ENCODE measurements around the gene RFWD3.

- no peak for TF ChIP-seq POLR2A (IDR thresholded peaks at IDR 0.05)
- no peak for TF ChIP-seq CTCF (IDR thresholded peaks at IDR 0.05)
Measured at GRCh38 chr16:74578433-74578832, 88.2 kb downstream of the RFWD3 start.
